Nucleus accumbens (tissue), 56 donors: Measurements from ENCODE around the gene FAM110C.

Experiments
- DNase-seq, 56 donors: peaks; one replicate each; lab custom pipeline; 2025; lab: John Stamatoyannopoulos, UW

FAM110C gene

GRCh38 chr2:11248-11941 lies 34.9 kb downstream of the FAM110C start:
- peak in 6 of 56 donors; percentile 8 to 67 (median 19) for DNase-seq

- no peak for DNase-seq
Measured at GRCh38 chr2:10222-10875, 36.0 kb downstream of the FAM110C start.
